HG03045 (cell line): ENCODE measurements around the gene KRR1.
"Not testable (repeated sequence)": the region's sequence is repeated elsewhere in the genome, so short reads cannot be mapped to it uniquely, and the experiment has no call there.

Source experiments
- ATAC-seq: cut with Tn5 transposase; IDR thresholded peaks from one replicate; pipeline ENCODE4 v1.9.1; 2021; ENCODE audit warnings: mild to moderate bottlenecking, moderate library complexity; ENCODE audit not compliant: unreplicated experiment

Gene KRR1

GRCh38 chr12:75526655-75527511, 15.5 kb upstream of the KRR1 start:
- ATAC-seq: peak; percentile 97

- no peak for ATAC-seq
Observed at GRCh38 chr12:75525263-75525662, 13.9 kb upstream of the KRR1 start.

- not testable (repeated sequence) for ATAC-seq
Observed at GRCh38 chr12:75522124-75522523, 10.7 kb upstream of the KRR1 start.

- ATAC-seq: not testable (repeated sequence)
Observed at GRCh38 chr12:75521224-75521623, 9.8 kb upstream of the KRR1 start.

- no peak for ATAC-seq
Observed at GRCh38 chr12:75509621-75510020, 1.8 kb downstream of the KRR1 start.

- no peak for ATAC-seq
Observed at GRCh38 chr12:75508159-75508558, 3.2 kb downstream of the KRR1 start.

GRCh38 chr12:75507086-75507485, 4.3 kb downstream of the KRR1 start:
- ATAC-seq: no peak

GRCh38 chr12:75505706-75506312, 5.6 kb downstream of the KRR1 start:
- ATAC-seq: no peak

- ATAC-seq: no peak
Observed at GRCh38 chr12:75503866-75504265, 7.5 kb downstream of the KRR1 start.

- no peak for ATAC-seq
Observed at GRCh38 chr12:75503459-75503858, 8.0 kb downstream of the KRR1 start.

GRCh38 chr12:75491169-75491568, 20.2 kb downstream of the KRR1 start:
- ATAC-seq: no peak

GRCh38 chr12:75489613-75490210, 21.7 kb downstream of the KRR1 start:
- peak; percentile 57 for ATAC-seq

- no peak for ATAC-seq
Observed at GRCh38 chr12:75489187-75489586, 22.2 kb downstream of the KRR1 start.

GRCh38 chr12:75488553-75488952, 22.9 kb downstream of the KRR1 start:
- peak; percentile 53 for ATAC-seq

- no peak for ATAC-seq
Observed at GRCh38 chr12:75487308-75487707, 24.1 kb downstream of the KRR1 start.

GRCh38 chr12:75484450-75484849, 27.0 kb downstream of the KRR1 start:
- ATAC-seq: not testable (repeated sequence)

GRCh38 chr12:75483431-75483830, 28.0 kb downstream of the KRR1 start:
- ATAC-seq: no peak

GRCh38 chr12:75482646-75483045, 28.8 kb downstream of the KRR1 start:
- no peak for ATAC-seq

- ATAC-seq: no peak
Observed at GRCh38 chr12:75481774-75482173, 29.6 kb downstream of the KRR1 start.

- ATAC-seq: peak; percentile 15
Observed at GRCh38 chr12:75481013-75481705, 30.2 kb downstream of the KRR1 start.

GRCh38 chr12:75480469-75480949, 30.9 kb downstream of the KRR1 start, which contains the start of gene GLIPR1:
TSS of gene GLIPR1 (plus strand) at chr12:75480755. CDS start at chr12:75480881, 126 bp downstream.
- ATAC-seq: peak; percentile 92
